Placental pericyte (primary cell): ENCODE data around the gene LCA5L. TPM values are rescaled to one million over a fixed set of nuclear protein-coding genes. Genes with fewer than 3 reads are reported as not detected.

ENCODE experiments used
- small RNA-seq: library from RNA; depleted of rRNA; stranded (forward); fragments of <200 nt; gene quantifications from one replicate; pipeline ENCODE3, GENCODE V24; 2012; ENCODE audit warnings: low replicate concordance
- total RNA-seq: library from RNA; depleted of rRNA; stranded (reverse); fragments of >200 nt; gene quantifications from 2 replicates; pipeline ENCODE4 v1.2.3, GENCODE V29; 2012

The LCA5L gene
- 0.88 and 1.0 TPM in 2 replicates for total RNA-seq

GRCh38 chr21:39445321-39446269 lies at the start of gene LCA5L:
Gene LCA5L (minus strand): TSS chr21:39445778. CDS start chr21:39428493, 17,285 bp downstream.

GRCh38 chr21:39451332-39452206 lies 6.0 kb upstream of the LCA5L start, which contains the start of gene SH3BGR:
Gene SH3BGR (plus strand): TSS chr21:39451970. CDS start chr21:39452097, 127 bp downstream.

Small RNA genes within 50 kb of the gene (small RNA-seq; reads per million reads assigned to genes)
- gene MIR6508: not detected

Other genes with a start within 250 kb of the LCA5L start
- gene BRWD1, start 132.1 kb downstream of the LCA5L start, total RNA-seq: 47.8 and 51.2 TPM in 2 replicates
- 132 and 153 TPM in 2 replicates for gene HMGN1, start 96.7 kb downstream of the LCA5L start, total RNA-seq
- gene SH3BGR, start 6.2 kb upstream of the LCA5L start, total RNA-seq: 1.1 and 1.6 TPM in 2 replicates
- gene B3GALT5, start 167.2 kb upstream of the LCA5L start, total RNA-seq: 1.1 and 2.6 TPM in 2 replicates